HepG2 (cell line): ENCODE data around the gene ZDHHC7. TPM values are rescaled to one million over a fixed set of nuclear protein-coding genes. Genes with fewer than 3 reads are reported as not detected.
A peak's percentile ranks its signal among the peaks of the same experiment; 100 is the strongest.

Experiments
- BHLHE40 ChIP-seq: IDR thresholded peaks from 2 replicates; pipeline ENCODE4 v1.6.1; 2011; ENCODE audit warnings: low read length, improper control_type of control experiment
- BRCA1 ChIP-seq: sonication (generic); formaldehyde crosslinking; IDR thresholded peaks from 2 replicates; pipeline ENCODE4 v1.4.0; 2020; ENCODE audit warnings: missing genetic modification reagents
- FLYWCH1 ChIP-seq: sonication (generic); formaldehyde crosslinking; IDR thresholded peaks from 2 replicates; pipeline ENCODE4 v1.8.1; 2023; ENCODE audit warnings: mild to moderate bottlenecking, missing genetic modification reagents
- FOXP1 ChIP-seq, 2 experiments: fragments of 450-650 bp in 1 of 2; IDR thresholded peaks; 2 replicates each; pipeline ENCODE4 v1.6.1; 2017 to 2018; ENCODE audit warnings: antibody characterized with exemption in 1 of 2
- GZF1 ChIP-seq: sonication (generic); formaldehyde crosslinking; IDR thresholded peaks from 2 replicates; pipeline ENCODE4 v1.5.1; 2020; ENCODE audit warnings: mild to moderate bottlenecking, missing genetic modification reagents
- JUNB ChIP-seq: sonication (generic); formaldehyde crosslinking; IDR thresholded peaks from 2 replicates; pipeline ENCODE4 v1.8.0; 2022; ENCODE audit warnings: missing genetic modification reagents, mild to moderate bottlenecking, borderline replicate concordance
- KDM2A ChIP-seq: sonication (generic); formaldehyde crosslinking; IDR thresholded peaks from 2 replicates; pipeline ENCODE4 v1.4.0; 2020; ENCODE audit warnings: low read depth, missing genetic modification reagents, borderline replicate concordance
- LBX2 ChIP-seq: sonication (generic); formaldehyde crosslinking; IDR thresholded peaks from 2 replicates; pipeline ENCODE4 v1.5.0; 2020; ENCODE audit warnings: missing genetic modification reagents, mild to moderate bottlenecking, borderline replicate concordance
- MAX ChIP-seq: IDR thresholded peaks from 2 replicates; pipeline ENCODE4 v1.6.1; 2012; ENCODE audit warnings: inconsistent platforms
- MYC ChIP-seq: sonication (generic); formaldehyde crosslinking; IDR thresholded peaks from 2 replicates; pipeline ENCODE4 v1.9.0; 2021; ENCODE audit warnings: missing genetic modification reagents, borderline replicate concordance
- NFYC ChIP-seq: IDR thresholded peaks from 2 replicates; pipeline ENCODE4 v1.6.1; 2016; ENCODE audit warnings: missing genetic modification reagents, missing compliant biosample characterization
- SIX4 ChIP-seq: sonication (generic); formaldehyde crosslinking; IDR thresholded peaks from 2 replicates; pipeline ENCODE4 v1.4.0; 2020; ENCODE audit warnings: missing genetic modification reagents
- TCF12 ChIP-seq, 2 experiments: fragments of 450-650 bp in 1 of 2; sonication (generic) in 1 of 2; formaldehyde crosslinking in 1 of 2; IDR thresholded peaks; 2 replicates each; pipeline versions ENCODE4 v1.6.1 to v1.8.0; 2017 to 2022; ENCODE audit warnings: antibody characterized with exemption in 1 of 2, mild to moderate bottlenecking in 1 of 2, missing genetic modification reagents in 1 of 2, moderate library complexity in 1 of 2
- UBTF ChIP-seq: sonication (generic); formaldehyde crosslinking; IDR thresholded peaks from 2 replicates; pipeline ENCODE4 v1.4.0; 2020; ENCODE audit warnings: mild to moderate bottlenecking, missing genetic modification reagents
- ZBTB20 ChIP-seq: sonication (generic); formaldehyde crosslinking; IDR thresholded peaks from 2 replicates; pipeline ENCODE4 v1.8.1; 2023; ENCODE audit warnings: missing genetic modification reagents, low read depth, mild to moderate bottlenecking, borderline replicate concordance
- ZKSCAN1 ChIP-seq: fragments of 150-350 bp; IDR thresholded peaks from 2 replicates; pipeline ENCODE4 v1.6.1; 2014; ENCODE audit warnings: low read length
- ZNF121 ChIP-seq: sonication (generic); formaldehyde crosslinking; IDR thresholded peaks from 2 replicates; pipeline ENCODE4 v1.5.0; 2020; ENCODE audit warnings: mild to moderate bottlenecking, missing genetic modification reagents
- ZNF280B ChIP-seq: sonication (generic); formaldehyde crosslinking; IDR thresholded peaks from 2 replicates; pipeline ENCODE4 v1.5.0; 2020; ENCODE audit warnings: missing genetic modification reagents, mild to moderate bottlenecking, borderline replicate concordance
- ZXDC ChIP-seq: sonication (generic); formaldehyde crosslinking; IDR thresholded peaks from 2 replicates; pipeline ENCODE4 v1.5.0; 2020; ENCODE audit warnings: mild to moderate bottlenecking, missing genetic modification reagents
- polyA plus RNA-seq, 8 experiments: library from polyadenylated mRNA; depleted of rRNA in 3 of 8; stranded (reverse) in 7 of 8; unstranded in 1 of 8; fragments of >200 nt; fragmentation: Illumina TruSeq in 4 of 8; extraction: Trizol in 4 of 8; gene quantifications; 2 replicates each; pipeline versions ENCODE4 v1.2.1 to v1.2.3, GENCODE V29; 2011 to 2016; ENCODE audit warnings: low read depth in 4 of 8, missing spikeins in 1 of 8, mixed read lengths in 1 of 8; ENCODE audit not compliant: insufficient read depth in 1 of 8
- total RNA-seq, 5 experiments: library from RNA; depleted of rRNA; stranded (reverse); fragments of >200 nt; fragmentation: Illumina TruSeq; extraction: Trizol; gene quantifications; 2 replicates each; pipeline ENCODE4 v1.2.3, GENCODE V29; 2016; ENCODE audit warnings: low read depth in 1 of 5
- TF ChIP-seq, protein P1 (sequence below): sonication (generic); formaldehyde crosslinking; IDR thresholded peaks from 2 replicates; pipeline ENCODE4 v1.4.0; 2020; ENCODE audit warnings: missing genetic modification reagents

Gene ZDHHC7
- total and polyA plus RNA-seq, 2 of the 13 experiments (the other 11 are each of a cell fraction or from before 2014, with no cell fraction given), result 46.8 to 67.6 TPM

DNA sequence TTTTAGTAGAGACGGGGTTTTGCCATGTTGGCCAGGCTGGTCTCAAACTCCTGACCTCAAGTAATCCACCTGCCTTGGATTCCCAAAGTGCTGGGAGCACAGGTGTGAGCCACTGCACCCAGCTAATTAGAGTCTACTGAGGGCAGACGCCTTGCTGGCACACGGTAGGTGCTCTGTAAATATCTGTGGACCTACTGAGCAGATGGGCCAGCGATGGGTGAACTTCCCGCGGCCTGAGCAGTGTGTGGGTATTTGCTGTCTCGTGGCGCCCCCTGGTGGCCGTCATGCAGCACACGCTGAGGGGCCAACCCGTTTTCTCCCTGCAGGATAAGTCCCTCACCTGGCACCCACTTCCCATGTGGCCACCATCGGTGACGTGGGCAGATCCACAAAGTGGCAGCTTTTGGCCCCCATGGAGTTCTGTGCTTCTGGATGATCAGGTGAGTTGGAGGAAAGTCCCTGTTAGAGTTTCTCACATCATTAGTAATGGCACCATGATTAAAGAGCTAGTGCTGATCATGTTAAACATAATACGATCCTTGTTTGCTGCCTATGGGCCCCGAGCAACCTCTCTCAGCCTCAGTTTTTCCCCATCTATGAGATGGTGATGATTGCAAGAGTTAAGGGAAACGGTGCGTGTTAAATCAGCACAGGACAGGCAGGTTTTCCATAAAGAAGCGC is 40.7 kb downstream of the ZDHHC7 start (continued):
- TF ChIP-seq, protein P1, sequence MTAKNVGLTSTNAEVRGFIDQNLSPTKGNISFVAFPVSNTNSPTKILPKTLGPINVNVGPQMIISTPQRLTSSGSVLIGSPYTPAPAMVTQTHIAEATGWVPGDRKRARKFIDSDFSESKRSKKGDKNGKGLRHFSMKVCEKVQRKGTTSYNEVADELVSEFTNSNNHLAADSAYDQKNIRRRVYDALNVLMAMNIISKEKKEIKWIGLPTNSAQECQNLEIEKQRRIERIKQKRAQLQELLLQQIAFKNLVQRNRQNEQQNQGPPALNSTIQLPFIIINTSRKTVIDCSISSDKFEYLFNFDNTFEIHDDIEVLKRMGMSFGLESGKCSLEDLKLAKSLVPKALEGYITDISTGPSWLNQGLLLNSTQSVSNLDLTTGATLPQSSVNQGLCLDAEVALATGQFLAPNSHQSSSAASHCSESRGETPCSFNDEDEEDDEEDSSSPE, result peak; percentile 42; the same call in 1 of the 2 replicates
- TF ChIP-seq FLYWCH1 (CRISPR knock-in tag), result no peak
- no peak for TF ChIP-seq ZNF121 (CRISPR knock-in tag)
- TF ChIP-seq FOXP1 (IDR thresholded peaks at IDR 0.05), result no peak
- no peak for TF ChIP-seq FOXP1 (CRISPR knock-in tag; IDR thresholded peaks at IDR 0.05)
- peak; percentile 74; the same call in 1 of the 2 replicates for TF ChIP-seq ZBTB20 (CRISPR knock-in tag)
- TF ChIP-seq ZKSCAN1, result peak; percentile 94
- no peak; the same call in 1 of the 2 replicates for TF ChIP-seq GZF1 (CRISPR knock-in tag)
- TF ChIP-seq MYC (CRISPR knock-in tag), result peak; percentile 53; the same call in 1 of the 2 replicates
- peak; percentile 74 for TF ChIP-seq KDM2A (CRISPR knock-in tag)
- peak; percentile 67; the same call in 1 of the 2 replicates for TF ChIP-seq ZXDC (CRISPR knock-in tag)
- 0 out of 2 replicates have a peak, but pooled peaks have one; percentile 71 for TF ChIP-seq BRCA1 (CRISPR knock-in tag)
- TF ChIP-seq UBTF (CRISPR knock-in tag), result no peak
- TF ChIP-seq JUNB (CRISPR knock-in tag), result no peak
- no peak for TF ChIP-seq TCF12 (IDR thresholded peaks at IDR 0.05)
- TF ChIP-seq TCF12 (CRISPR knock-in tag; IDR thresholded peaks at IDR 0.05), result no peak
- no peak for TF ChIP-seq SIX4
- TF ChIP-seq LBX2, result peak; percentile 7; the same call in 1 of the 2 replicates
- TF ChIP-seq MAX, result peak; percentile 65; the same call in 1 of the 2 replicates
- peak; percentile 52 for TF ChIP-seq ZNF280B (CRISPR knock-in tag)
- peak; percentile 37; the same call in 1 of the 2 replicates for TF ChIP-seq BHLHE40
- no peak for TF ChIP-seq NFYC (CRISPR knock-in tag)
